OCI-LY1 (cell line): ENCODE results near the gene MSMB.
"Not testable (repeated sequence)": the region's sequence is repeated elsewhere in the genome, so short reads cannot be mapped to it uniquely, and the experiment has no call there.

ENCODE experiments used
- EZH2 ChIP-seq: fragments of 200-600 bp; sonication (generic), shearing (Covaris generic); IDR thresholded peaks from 2 replicates; pipeline ENCODE4 v1.8.0; 2017; ENCODE audit warnings: borderline replicate concordance, mixed run types, mild to moderate bottlenecking, antibody characterized with exemption, low read length, moderate library complexity, mixed read lengths
- TF ChIP-seq, protein P1 (sequence below): fragments of 200-600 bp; sonication (generic), shearing (Covaris generic); IDR thresholded peaks from 2 replicates; pipeline ENCODE4 v1.5.1; 2017; ENCODE audit warnings: mild to moderate bottlenecking, antibody characterized with exemption, low read length, moderate library complexity, mixed read lengths

DNA sequence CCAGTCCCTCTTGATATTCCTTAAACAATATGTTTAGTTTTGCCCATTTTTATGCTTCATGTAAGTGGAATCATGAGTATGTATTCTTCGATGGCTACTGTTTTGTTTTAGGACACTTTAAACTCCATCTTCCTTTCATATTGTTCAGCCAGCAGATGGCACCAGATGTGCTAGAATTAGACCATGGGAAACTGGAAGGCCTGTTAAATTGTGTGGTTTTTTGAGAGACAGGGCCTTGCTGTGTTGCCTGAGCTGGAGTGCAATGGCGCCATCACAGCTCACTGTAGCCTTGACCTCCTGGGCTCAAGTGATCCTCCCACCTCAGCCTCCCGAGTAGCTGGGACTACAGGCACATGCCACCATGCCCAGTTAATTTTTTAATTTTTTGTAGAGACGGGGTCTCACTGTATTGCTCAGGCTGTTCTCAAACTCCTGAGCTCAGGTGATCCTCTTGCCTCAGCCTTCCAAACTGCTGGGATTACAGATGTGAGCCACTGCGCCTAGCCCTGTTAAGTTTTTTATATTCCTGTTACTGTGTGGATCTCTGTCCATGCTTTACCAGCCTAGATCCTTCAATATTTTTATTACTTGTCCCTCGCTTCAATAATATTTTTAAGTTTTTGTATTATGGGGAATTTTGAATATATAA lies 62.4 kb downstream of the MSMB start:
- TF ChIP-seq, protein P1, sequence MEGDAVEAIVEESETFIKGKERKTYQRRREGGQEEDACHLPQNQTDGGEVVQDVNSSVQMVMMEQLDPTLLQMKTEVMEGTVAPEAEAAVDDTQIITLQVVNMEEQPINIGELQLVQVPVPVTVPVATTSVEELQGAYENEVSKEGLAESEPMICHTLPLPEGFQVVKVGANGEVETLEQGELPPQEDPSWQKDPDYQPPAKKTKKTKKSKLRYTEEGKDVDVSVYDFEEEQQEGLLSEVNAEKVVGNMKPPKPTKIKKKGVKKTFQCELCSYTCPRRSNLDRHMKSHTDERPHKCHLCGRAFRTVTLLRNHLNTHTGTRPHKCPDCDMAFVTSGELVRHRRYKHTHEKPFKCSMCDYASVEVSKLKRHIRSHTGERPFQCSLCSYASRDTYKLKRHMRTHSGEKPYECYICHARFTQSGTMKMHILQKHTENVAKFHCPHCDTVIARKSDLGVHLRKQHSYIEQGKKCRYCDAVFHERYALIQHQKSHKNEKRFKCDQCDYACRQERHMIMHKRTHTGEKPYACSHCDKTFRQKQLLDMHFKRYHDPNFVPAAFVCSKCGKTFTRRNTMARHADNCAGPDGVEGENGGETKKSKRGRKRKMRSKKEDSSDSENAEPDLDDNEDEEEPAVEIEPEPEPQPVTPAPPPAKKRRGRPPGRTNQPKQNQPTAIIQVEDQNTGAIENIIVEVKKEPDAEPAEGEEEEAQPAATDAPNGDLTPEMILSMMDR: peak; percentile 21; the same call in 1 of the 2 replicates
- not testable (repeated sequence) for TF ChIP-seq EZH2
